MCF 10A (cell line): ENCODE data around the gene SNAP25. TPM values are rescaled to one million over a fixed set of nuclear protein-coding genes. Genes with fewer than 3 reads are reported as not detected.

Experiments used
- BruUV-seq: library from RNA; stranded (reverse); fragments of 400-500 nt; replicated peaks from 2 replicates; lab custom pipeline; 2021; lab: Mats Ljungman, UMichigan
- CTCF ChIA-PET: fragments of 300-600 bp; sonication (Branson Sonifier 250); formaldehyde crosslinking; extraction: SDS; loops from one replicate; lab custom pipeline; 2021; ENCODE audit warnings: antibody characterized with exemption, inconsistent platforms; lab: Yijun Ruan, JAX
- POLR2A ChIA-PET: fragments of 300-600, 350-650 bp; sonication (Branson Sonifier 250); formaldehyde crosslinking; extraction: SDS; loops from one replicate; lab custom pipeline; 2020; ENCODE audit warnings: antibody characterized with exemption, inconsistent platforms; lab: Yijun Ruan, JAX
- DNase-seq: peaks from one replicate; pipeline ENCODE4 v3.0.0-alpha.2; 2018; ENCODE audit not compliant: unreplicated experiment
- H3K27ac Mint-ChIP-seq: one replicate; pipeline ENCODE4 v1.8.0; 2022; ENCODE audit warnings: mild to moderate bottlenecking, low read depth, mixed read lengths; ENCODE audit not compliant: unreplicated experiment
- H3K27me3 Mint-ChIP-seq: one replicate; pipeline ENCODE4 v1.8.0; 2022; ENCODE audit warnings: mixed read lengths; ENCODE audit not compliant: insufficient read depth, unreplicated experiment
- H3K36me3 Mint-ChIP-seq: one replicate; pipeline ENCODE4 v1.8.0; 2022; ENCODE audit warnings: mild to moderate bottlenecking, moderate library complexity, mixed read lengths; ENCODE audit not compliant: insufficient read depth, unreplicated experiment
- H3K4me1 Mint-ChIP-seq: one replicate; pipeline ENCODE4 v1.8.0; 2022; ENCODE audit warnings: mixed read lengths; ENCODE audit not compliant: insufficient read depth, unreplicated experiment
- H3K4me3 Mint-ChIP-seq: one replicate; pipeline ENCODE4 v1.8.0; 2022; ENCODE audit warnings: mild to moderate bottlenecking, moderate library complexity, mixed read lengths; ENCODE audit not compliant: unreplicated experiment
- H3K9me3 Mint-ChIP-seq: one replicate; pipeline ENCODE4 v1.8.0; 2022; ENCODE audit warnings: mixed read lengths; ENCODE audit not compliant: unreplicated experiment
- intact Hi-C: fragments of 100-400 bp; cut with micrococcal nuclease; formaldehyde crosslinking; loops from 2 replicates; pipeline ENCODE4 v1.14.1; 2022
- total RNA-seq: library from RNA; stranded (reverse); gene quantifications from 2 replicates; pipeline ENCODE4 v1.2.3, GENCODE V29; 2022
- TF ChIP-seq, protein P1 (sequence below): fragments of 200-600 bp; IDR thresholded peaks from one replicate; pipeline ENCODE4 v1.8.0; 2022; ENCODE audit warnings: antibody characterized with exemption, mild to moderate bottlenecking; ENCODE audit not compliant: unreplicated experiment

The SNAP25 gene
- total RNA-seq, 1 experiment from 2014 or later = not detected

DNA sequence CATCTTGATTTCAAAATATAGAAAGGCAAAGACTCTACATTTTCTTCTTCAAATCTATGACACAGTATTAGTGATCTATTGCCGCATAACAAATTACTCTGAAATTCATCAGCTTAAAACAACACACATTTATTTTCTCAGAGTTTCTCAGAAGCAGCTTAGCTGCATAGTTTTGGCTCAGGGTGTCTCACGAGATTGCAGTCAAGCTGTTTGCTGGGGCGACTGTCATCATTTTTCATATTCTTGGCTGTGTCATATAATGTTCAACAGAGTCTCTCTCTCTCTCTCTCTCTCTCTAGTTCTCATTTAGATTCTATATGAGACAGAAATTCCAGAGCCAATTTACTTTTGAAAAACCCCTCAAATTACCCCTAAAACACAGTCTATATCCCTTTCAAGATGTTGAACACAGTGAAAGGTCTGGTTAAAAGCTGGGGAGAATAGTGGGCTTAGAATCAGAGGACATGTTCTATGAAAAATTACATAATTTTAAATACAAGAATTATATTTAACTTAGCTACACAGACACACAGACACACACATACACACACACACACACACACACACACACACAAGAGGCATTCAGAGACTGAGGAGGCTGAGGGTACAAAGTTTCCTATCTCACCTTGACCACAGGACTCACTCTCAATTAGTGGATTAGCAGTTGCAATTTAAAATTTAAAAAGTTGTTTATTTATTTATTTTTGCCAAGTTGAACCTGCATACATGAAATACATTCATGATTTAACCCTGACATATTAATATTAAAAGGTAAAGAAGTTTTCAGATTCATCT is 128.7 kb downstream of the SNAP25 start:
- Mint-ChIP-seq H3K27ac (no peak overlapping the region), H3K4me1 (peaks cover 6% of the 10 kb centered on the region), H3K27me3 (no peaks in the 10 kb centered on the region), H3K4me3 (no peak overlapping the region), H3K9me3 (no peaks in the 10 kb centered on the region), H3K36me3 (no peaks in the 10 kb centered on the region)
- BruUV-seq = no TSS peak
- TF ChIP-seq, protein P1, sequence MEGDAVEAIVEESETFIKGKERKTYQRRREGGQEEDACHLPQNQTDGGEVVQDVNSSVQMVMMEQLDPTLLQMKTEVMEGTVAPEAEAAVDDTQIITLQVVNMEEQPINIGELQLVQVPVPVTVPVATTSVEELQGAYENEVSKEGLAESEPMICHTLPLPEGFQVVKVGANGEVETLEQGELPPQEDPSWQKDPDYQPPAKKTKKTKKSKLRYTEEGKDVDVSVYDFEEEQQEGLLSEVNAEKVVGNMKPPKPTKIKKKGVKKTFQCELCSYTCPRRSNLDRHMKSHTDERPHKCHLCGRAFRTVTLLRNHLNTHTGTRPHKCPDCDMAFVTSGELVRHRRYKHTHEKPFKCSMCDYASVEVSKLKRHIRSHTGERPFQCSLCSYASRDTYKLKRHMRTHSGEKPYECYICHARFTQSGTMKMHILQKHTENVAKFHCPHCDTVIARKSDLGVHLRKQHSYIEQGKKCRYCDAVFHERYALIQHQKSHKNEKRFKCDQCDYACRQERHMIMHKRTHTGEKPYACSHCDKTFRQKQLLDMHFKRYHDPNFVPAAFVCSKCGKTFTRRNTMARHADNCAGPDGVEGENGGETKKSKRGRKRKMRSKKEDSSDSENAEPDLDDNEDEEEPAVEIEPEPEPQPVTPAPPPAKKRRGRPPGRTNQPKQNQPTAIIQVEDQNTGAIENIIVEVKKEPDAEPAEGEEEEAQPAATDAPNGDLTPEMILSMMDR = no peak
- CTCF ChIA-PET = interaction anchor here (0.7 to 1.3 kb wide), 3 partner anchors 79 to 214 kb away, joined by 3 to 5 read pairs (median 3); no protein-coding TSS in a partner anchor
- intact Hi-C loops = no loop called here
- POLR2A ChIA-PET = no interaction called here
- DNase-seq = no peak

DNA sequence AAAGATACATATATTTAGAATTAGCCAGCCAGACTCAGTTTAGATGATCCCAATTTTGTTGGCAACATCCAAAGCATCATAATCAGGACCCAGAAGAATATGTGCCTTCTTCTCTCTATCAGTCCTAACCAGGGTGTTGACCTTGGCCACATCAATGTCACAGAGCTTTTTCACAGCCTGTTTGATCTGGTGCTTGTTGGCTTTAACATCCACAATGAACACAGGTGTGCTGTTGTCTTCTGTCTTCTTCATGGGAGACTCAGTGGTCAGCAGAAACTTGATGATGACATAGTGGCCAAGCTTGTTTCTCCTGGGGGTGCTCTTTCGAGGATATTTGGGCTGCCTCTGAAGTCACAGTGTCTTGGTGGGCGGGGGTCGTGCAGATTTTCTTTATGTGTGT is 130.5 kb downstream of the SNAP25 start:
- Mint-ChIP-seq H3K9me3 (no peaks in the 10 kb centered on the region), H3K4me3 (no peak overlapping the region), H3K27ac (no peak overlapping the region), H3K4me1 (peaks cover 16% of the 10 kb centered on the region), H3K27me3 (no peaks in the 10 kb centered on the region), H3K36me3 (no peaks in the 10 kb centered on the region)
- ChIA-PET CTCF (interaction anchor here (0.6 to 1.2 kb wide), 4 partner anchors 13 to 1590 kb away, joined by 3 to 4 read pairs (median 3); no protein-coding TSS in a partner anchor), POLR2A (interaction anchor here (0.8 kb wide), 1 partner anchor 367 kb away, joined by 4 read pairs; no protein-coding TSS in a partner anchor)
- intact Hi-C loops = no loop called here
- TF ChIP-seq, protein P1 = no peak
- DNase-seq = no peak
- BruUV-seq = no TSS peak

DNA sequence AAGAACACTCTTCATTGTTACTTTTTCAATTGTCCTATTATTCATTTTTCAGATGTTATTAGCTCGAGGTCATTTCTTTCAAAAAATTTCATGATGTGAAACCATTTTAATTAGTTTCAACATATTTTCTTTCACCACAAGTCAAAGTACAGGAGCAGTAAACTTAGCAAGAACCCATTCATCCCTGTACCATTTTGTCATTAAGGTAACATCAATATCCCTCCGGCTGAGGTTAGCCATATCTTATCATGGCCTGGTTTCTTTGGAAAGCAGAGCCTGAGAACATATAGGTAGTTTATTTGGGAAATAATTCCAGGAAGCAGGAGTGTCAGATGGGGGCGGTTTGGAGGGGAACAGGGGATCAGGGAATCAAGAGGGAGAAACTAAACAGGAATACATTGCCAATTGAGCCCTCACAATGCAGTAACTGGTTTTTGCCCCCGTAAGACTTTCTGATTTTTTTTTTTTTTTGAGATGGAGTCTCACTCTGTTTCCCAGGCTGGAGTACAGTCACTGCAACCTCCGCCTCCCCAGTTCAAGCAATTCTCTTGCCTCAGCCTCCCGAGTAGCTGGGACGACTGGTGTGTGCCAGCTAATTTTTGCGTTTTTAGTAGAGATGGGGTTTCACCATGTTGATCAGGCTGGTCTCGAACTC is 131.7 kb downstream of the SNAP25 start:
- TF ChIP-seq, protein P1 = no peak
- no peak overlapping the region for H3K4me3 Mint-ChIP-seq
- H3K27me3 Mint-ChIP-seq = no peaks in the 10 kb centered on the region
- H3K9me3 Mint-ChIP-seq = no peaks in the 10 kb centered on the region
- peaks cover 16% of the 10 kb centered on the region for H3K4me1 Mint-ChIP-seq
- no peak overlapping the region for H3K27ac Mint-ChIP-seq
- intact Hi-C loops = no loop called here
- CTCF ChIA-PET = interaction anchor here (0.7 to 1.2 kb wide), 4 partner anchors 8 to 372 kb away, joined by 3 read pairs; no protein-coding TSS in a partner anchor
- no TSS peak for BruUV-seq
- no peak for DNase-seq
- POLR2A ChIA-PET = no interaction called here
- no peaks in the 10 kb centered on the region for H3K36me3 Mint-ChIP-seq
